ENCODE measurements around the gene LIMK2.
"Not testable (repeated sequence)": the region's sequence is repeated elsewhere in the genome, so short reads cannot be mapped to it uniquely, and the experiment has no call there.

LIMK2 gene

GRCh38 chr22:31211482-31211861 lies 626 bp upstream of the LIMK2 start:
- DNase-seq (ENCODE audit: low read depth in 2 of 2): no peak

- DNase-seq (ENCODE audit: low read depth in 2 of 2): no peak
Measured at GRCh38 chr22:31212783-31213629, 908 bp downstream of the LIMK2 start.

GRCh38 chr22:31215018-31215535 lies 3.0 kb downstream of the LIMK2 start:
- DNase-seq (ENCODE audit: low read depth in 2 of 2): no peak

- DNase-seq (ENCODE audit: low read depth in 2 of 2): no peak
Measured at GRCh38 chr22:31218565-31219262, 6.6 kb downstream of the LIMK2 start.

- DNase-seq (ENCODE audit: low read depth in 2 of 2): no peak
Measured at GRCh38 chr22:31221084-31221483, 9.0 kb downstream of the LIMK2 start.

- DNase-seq (ENCODE audit: low read depth in 2 of 2): no peak
Measured at GRCh38 chr22:31222736-31223135, 10.6 kb downstream of the LIMK2 start.

- no peak for DNase-seq (ENCODE audit: low read depth in 2 of 2)
Measured at GRCh38 chr22:31223786-31224191, 11.7 kb downstream of the LIMK2 start.

GRCh38 chr22:31224691-31225090 lies 12.6 kb downstream of the LIMK2 start:
- DNase-seq (ENCODE audit: low read depth in 2 of 2): not testable (repeated sequence)

GRCh38 chr22:31227186-31227585 lies 15.1 kb downstream of the LIMK2 start:
- no peak for DNase-seq (ENCODE audit: low read depth in 2 of 2)

GRCh38 chr22:31229402-31230079 lies 17.4 kb downstream of the LIMK2 start:
- DNase-seq (ENCODE audit: low read depth in 2 of 2): no peak

- no peak for DNase-seq (ENCODE audit: low read depth in 2 of 2)
Measured at GRCh38 chr22:31230155-31230870, 18.2 kb downstream of the LIMK2 start.

GRCh38 chr22:31230871-31231621 lies 18.9 kb downstream of the LIMK2 start:
- DNase-seq (ENCODE audit: low read depth in 2 of 2): peak in 1 of 2 donors; percentile 10

GRCh38 chr22:31233001-31233400 lies 20.9 kb downstream of the LIMK2 start:
- DNase-seq (ENCODE audit: low read depth in 2 of 2): no peak

GRCh38 chr22:31235081-31235480 lies 23.0 kb downstream of the LIMK2 start:
- no peak for DNase-seq (ENCODE audit: low read depth in 2 of 2)

- not testable (repeated sequence) for DNase-seq (ENCODE audit: low read depth in 2 of 2)
Measured at GRCh38 chr22:31236044-31236443, 23.9 kb downstream of the LIMK2 start.

- no peak for DNase-seq (ENCODE audit: low read depth in 2 of 2)
Measured at GRCh38 chr22:31238057-31238456, 26.0 kb downstream of the LIMK2 start.

- no peak for DNase-seq (ENCODE audit: low read depth in 2 of 2)
Measured at GRCh38 chr22:31239771-31240370, 27.8 kb downstream of the LIMK2 start.

GRCh38 chr22:31241200-31241599 lies 29.1 kb downstream of the LIMK2 start:
- no peak for DNase-seq (ENCODE audit: low read depth in 2 of 2)

- no peak for DNase-seq (ENCODE audit: low read depth in 2 of 2)
Measured at GRCh38 chr22:31241936-31242335, 29.8 kb downstream of the LIMK2 start.

- DNase-seq (ENCODE audit: low read depth in 2 of 2): no peak
Measured at GRCh38 chr22:31243339-31244045, 31.4 kb downstream of the LIMK2 start.

All from stimulated activated CD8-positive, alpha-beta memory T cell treated with anti-CD3 and anti-CD28 coated beads, Interleukin-7, amount 100 ng/mL, for 4 hours (primary cell).